C4-2B (cell line): Measurements from ENCODE around the gene MEGF8.

Experiments used
- CTCF ChIP-seq: fragments of 450-650 bp; conservative IDR thresholded peaks from 2 replicates; pipeline ENCODE4 v1.5.1; 2017; ENCODE audit warnings: mild to moderate bottlenecking
- ZFX ChIP-seq: fragments of 450-650 bp; IDR thresholded peaks from 2 replicates; pipeline ENCODE4 v1.6.1; 2017

- no peak for TF ChIP-seq ZFX
- TF ChIP-seq CTCF = no peak
Observed at GRCh38 chr19:42317535-42317934, 7.9 kb upstream of the MEGF8 start.
